NCI-H2196 treated with DMSO at 0.1 percent for 48 hours (cell line): ENCODE results near the gene H2BK1.

ENCODE experiments used
- DNase-seq: peaks from one replicate; lab custom pipeline; 2025; ENCODE audit not compliant: unreplicated experiment; lab: John Stamatoyannopoulos, UW

Gene H2BK1

GRCh38 chr7:151245360-151246101, 35.2 kb upstream of the H2BK1 start:
- DNase-seq, result no peak

- DNase-seq, result no peak
Measured at GRCh38 chr7:151244841-151245346, 34.6 kb upstream of the H2BK1 start.

- DNase-seq, result no peak
Measured at GRCh38 chr7:151244196-151244840, 34.0 kb upstream of the H2BK1 start.

- no peak for DNase-seq
Measured at GRCh38 chr7:151243408-151244195, 33.3 kb upstream of the H2BK1 start.

GRCh38 chr7:151243045-151243349, 32.7 kb upstream of the H2BK1 start:
- DNase-seq, result no peak

- DNase-seq, result no peak
Measured at GRCh38 chr7:151242159-151243044, 32.1 kb upstream of the H2BK1 start.

GRCh38 chr7:151241755-151242096, 31.4 kb upstream of the H2BK1 start:
- no peak for DNase-seq

GRCh38 chr7:151240942-151241754, 30.9 kb upstream of the H2BK1 start:
- DNase-seq, result no peak

- no peak for DNase-seq
Measured at GRCh38 chr7:151240536-151240935, 30.2 kb upstream of the H2BK1 start.

- no peak for DNase-seq
Measured at GRCh38 chr7:151239837-151240459, 29.7 kb upstream of the H2BK1 start.

- DNase-seq, result no peak
Measured at GRCh38 chr7:151238924-151239836, 28.9 kb upstream of the H2BK1 start.

- no peak for DNase-seq
Measured at GRCh38 chr7:151238190-151238810, 28.0 kb upstream of the H2BK1 start.

GRCh38 chr7:151237244-151238189, 27.2 kb upstream of the H2BK1 start:
- no peak for DNase-seq

- no peak for DNase-seq
Measured at GRCh38 chr7:151236406-151236805, 26.1 kb upstream of the H2BK1 start.

GRCh38 chr7:151235091-151235787, 25.0 kb upstream of the H2BK1 start:
- DNase-seq, result no peak

- no peak for DNase-seq
Measured at GRCh38 chr7:151233804-151234203, 23.5 kb upstream of the H2BK1 start.
